ENCODE results near the gene MCTP1. TPM values are rescaled to one million over a fixed set of nuclear protein-coding genes. Genes with fewer than 3 reads are reported as not detected.
"Not testable (repeated sequence)": the region's sequence is repeated elsewhere in the genome, so short reads cannot be mapped to it uniquely, and the experiment has no call there.

The MCTP1 gene
- total and polyA plus RNA-seq, 9 of the 15 experiments (the other 6 are each of a cell fraction or from before 2014, with no cell fraction given), result 0.04 to 0.93 (median 0.06) TPM; not detected in 4

- DNase-seq (ENCODE audit: extremely low read depth in 1 of 4, low spot score in 3 of 4), result no peak
Observed at GRCh38 chr5:94967525-94967924, 317.4 kb downstream of the MCTP1 start.

GRCh38 chr5:94959279-94959678 lies 325.6 kb downstream of the MCTP1 start:
- H3K4me1 ChIP-seq (replicated peaks in 1 of 2; ENCODE audit: control insufficient read depth in 2 of 2, insufficient read depth in 2 of 2, low read length in 2 of 2); ATAC-seq; H3K27me3 ChIP-seq (ENCODE audit: control insufficient read depth in 2 of 2, insufficient read depth in 2 of 2, low read length in 2 of 2); H3K4me3 ChIP-seq; POLR2A ChIA-PET; FAIRE-seq; DNase-seq (ENCODE audit: extremely low read depth in 1 of 4, low spot score in 3 of 4); H3K27ac ChIP-seq (ENCODE audit: extremely low read depth, low read depth, low read length); CTCF ChIA-PET (ENCODE audit: low intra/inter-chr PET ratio); H3K9me1 ChIP-seq (ENCODE audit: control insufficient read depth, insufficient read depth, low read length); H3K9me3 ChIP-seq (replicated peaks; ENCODE audit: control insufficient read depth, insufficient read depth, low read depth, low read length); H3K79me2 ChIP-seq (ENCODE audit: control insufficient read depth, insufficient read depth, low read length); H2AFZ ChIP-seq (ENCODE audit: low read depth, low read length); H3K36me3 ChIP-seq (ENCODE audit: control insufficient read depth, insufficient read depth, low read length); BruUV-seq (replicated peaks); H3K9ac ChIP-seq (ENCODE audit: insufficient read depth in 1 of 2, low read depth in 2 of 2, low read length in 2 of 2); H4K20me1 ChIP-seq (replicated peaks; ENCODE audit: control insufficient read depth, insufficient read depth, low read length); intact Hi-C loops (cut with micrococcal nuclease); H3K4me2 ChIP-seq (ENCODE audit: insufficient read depth, low read length): not testable (repeated sequence)
- 0% methylated on average over 2 of the region's 2 CpGs for WGBS (ENCODE audit: insufficient coverage, low coverage, missing lambda C conversion rate)
- in situ Hi-C loops (cut with MboI), result loop anchor here (25.0 kb wide), 1 partner anchor 878 kb away; no protein-coding TSS in a partner anchor

More at GRCh38 chr5:94967525-94967924, 317.4 kb downstream of the MCTP1 start:
- no TSS peak for BruUV-seq (replicated peaks)
- under 1% methylated on average over 6 of the region's 6 CpGs for WGBS (ENCODE audit: insufficient coverage, low coverage, missing lambda C conversion rate)
- Histone ChIP-seq H3K27me3 (ENCODE audit: control insufficient read depth in 2 of 2, insufficient read depth in 2 of 2, low read length in 2 of 2) (no peaks in the 10 kb centered on the region), H3K27ac (ENCODE audit: extremely low read depth, low read depth, low read length) (no peak overlapping the region), H2AFZ (ENCODE audit: low read depth, low read length) (no peak overlapping the region), H3K9me1 (ENCODE audit: control insufficient read depth, insufficient read depth, low read length) (no peaks in the 10 kb centered on the region), H3K4me2 (ENCODE audit: insufficient read depth, low read length) (no peak overlapping the region), H3K36me3 (ENCODE audit: control insufficient read depth, insufficient read depth, low read length) (no peaks in the 10 kb centered on the region), H4K20me1 (replicated peaks; ENCODE audit: control insufficient read depth, insufficient read depth, low read length) (no peaks in the 10 kb centered on the region), H3K4me1 (replicated peaks in 1 of 2; ENCODE audit: control insufficient read depth in 2 of 2, insufficient read depth in 2 of 2, low read length in 2 of 2) (no peaks in the 10 kb centered on the region), H3K9me3 (replicated peaks; ENCODE audit: control insufficient read depth, insufficient read depth, low read depth, low read length) (no peaks in the 10 kb centered on the region), H3K79me2 (ENCODE audit: control insufficient read depth, insufficient read depth, low read length) (no peaks in the 10 kb centered on the region), H3K4me3 (no peak overlapping the region), H3K9ac (ENCODE audit: insufficient read depth in 1 of 2, low read depth in 2 of 2, low read length in 2 of 2) (no peak overlapping the region)
- ChIA-PET CTCF (ENCODE audit: low intra/inter-chr PET ratio) (no interaction called here), POLR2A (no interaction called here)
- intact Hi-C loops (cut with micrococcal nuclease) (loop anchor here (10.0 kb wide), 3 partner anchors 267 to 677 kb away; partner anchors contain the start of gene RFESD), in situ Hi-C loops (cut with MboI) (loop anchor here (25.0 kb wide), 1 partner anchor 870 kb away; no protein-coding TSS in a partner anchor)
- ATAC-seq (no peak), FAIRE-seq (no peak)
- no peak for TF ChIP-seq RBM15 (IDR thresholded peaks at IDR 0.05; ENCODE audit: insufficient read depth, low read length)
- TF ChIP-seq PHTF2 (CRISPR knock-in tag; IDR thresholded peaks at IDR 0.05), result no peak
- no peak for TF ChIP-seq ZNF143 (CRISPR knock-in tag; IDR thresholded peaks at IDR 0.05)
- no peak for TF ChIP-seq SP1 (CRISPR knock-in tag; IDR thresholded peaks at IDR 0.05)
- no peak for TF ChIP-seq JUN (IDR thresholded peaks at IDR 0.05; ENCODE audit: borderline replicate concordance, low read depth, low read length)
- TF ChIP-seq JUN (CRISPR knock-in tag; IDR thresholded peaks at IDR 0.05; ENCODE audit: borderline replicate concordance), result no peak
- no peak for TF ChIP-seq BMI1 (IDR thresholded peaks at IDR 0.05; ENCODE audit: low read length)
- TF ChIP-seq, protein P1, sequence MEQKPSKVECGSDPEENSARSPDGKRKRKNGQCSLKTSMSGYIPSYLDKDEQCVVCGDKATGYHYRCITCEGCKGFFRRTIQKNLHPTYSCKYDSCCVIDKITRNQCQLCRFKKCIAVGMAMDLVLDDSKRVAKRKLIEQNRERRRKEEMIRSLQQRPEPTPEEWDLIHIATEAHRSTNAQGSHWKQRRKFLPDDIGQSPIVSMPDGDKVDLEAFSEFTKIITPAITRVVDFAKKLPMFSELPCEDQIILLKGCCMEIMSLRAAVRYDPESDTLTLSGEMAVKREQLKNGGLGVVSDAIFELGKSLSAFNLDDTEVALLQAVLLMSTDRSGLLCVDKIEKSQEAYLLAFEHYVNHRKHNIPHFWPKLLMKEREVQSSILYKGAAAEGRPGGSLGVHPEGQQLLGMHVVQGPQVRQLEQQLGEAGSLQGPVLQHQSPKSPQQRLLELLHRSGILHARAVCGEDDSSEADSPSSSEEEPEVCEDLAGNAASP (IDR thresholded peaks at IDR 0.05), result no peak
